GM18511 (cell line): ENCODE data around the gene JAKMIP2.

ENCODE experiments used
- ATAC-seq: cut with Tn5 transposase; IDR thresholded peaks from one replicate; pipeline ENCODE4 v1.9.1; 2021; ENCODE audit warnings: mild to moderate bottlenecking, moderate library complexity; ENCODE audit not compliant: unreplicated experiment

Gene JAKMIP2

DNA sequence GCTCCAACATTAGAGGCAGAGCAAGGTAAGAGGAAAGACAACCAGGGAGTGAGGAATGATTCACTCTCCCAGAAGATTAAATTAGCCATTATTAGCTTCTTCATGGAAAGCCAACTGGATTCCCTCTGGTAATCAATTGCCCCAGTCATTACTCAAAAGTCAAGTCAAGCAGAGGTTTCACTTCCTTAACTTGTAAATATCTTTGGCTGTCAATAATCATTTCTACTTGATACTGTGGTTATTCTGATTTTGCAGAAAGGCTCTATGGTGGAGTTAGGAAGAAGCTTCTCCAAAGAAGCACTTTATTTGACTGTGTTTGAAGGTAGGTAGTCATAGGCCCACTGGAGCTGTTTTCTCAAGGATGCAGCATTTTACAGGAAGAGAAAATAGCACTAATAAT is 78.0 kb downstream of the JAKMIP2 start:
- ATAC-seq, result peak; percentile 67

DNA sequence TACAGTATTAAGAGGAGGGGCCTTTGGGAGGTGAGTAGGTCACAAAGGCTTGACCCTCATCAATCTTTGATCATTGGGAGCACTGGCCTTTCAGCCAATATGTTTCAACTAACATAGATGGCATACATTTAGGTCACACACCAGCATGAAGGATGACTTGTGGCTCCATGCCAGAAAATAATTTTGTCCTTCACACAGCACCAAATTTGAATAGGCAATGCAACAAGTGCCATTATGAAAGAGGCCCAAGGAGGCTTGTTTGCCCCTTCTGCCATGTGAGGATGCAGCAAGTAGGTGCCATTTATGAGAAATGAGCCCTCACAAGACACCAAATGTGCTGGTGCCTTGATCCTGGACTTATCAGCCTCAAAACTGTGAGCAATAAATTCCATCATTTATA is 81.1 kb downstream of the JAKMIP2 start:
- no peak for ATAC-seq

DNA sequence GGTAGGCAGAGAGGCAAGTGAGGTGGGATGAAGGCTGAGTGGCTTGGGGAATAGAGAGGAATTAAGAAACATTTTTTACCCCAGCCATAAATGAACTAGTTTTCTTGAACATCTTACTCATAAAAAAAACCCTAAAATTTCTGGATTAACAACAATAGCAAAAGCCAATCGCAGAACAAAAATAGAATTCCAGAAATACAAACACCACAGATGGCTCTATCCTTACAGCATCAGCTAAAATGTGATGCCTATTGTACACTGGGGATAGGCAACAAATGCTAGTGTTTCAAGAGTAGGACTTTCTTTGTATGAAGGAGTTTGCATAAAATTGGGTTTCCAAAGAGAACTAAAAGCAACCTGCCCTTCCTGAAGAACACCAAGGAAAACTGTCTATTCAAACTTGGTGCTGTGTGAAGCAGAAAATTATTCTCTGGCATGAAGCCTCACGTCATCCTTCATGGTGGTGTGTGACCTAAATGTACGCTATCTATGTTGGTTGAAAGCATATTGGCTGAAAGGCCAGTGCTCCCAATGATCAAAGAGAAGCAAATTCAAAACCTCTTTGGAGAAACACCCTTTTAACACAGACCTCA is 82.9 kb downstream of the JAKMIP2 start:
- no peak for ATAC-seq

DNA sequence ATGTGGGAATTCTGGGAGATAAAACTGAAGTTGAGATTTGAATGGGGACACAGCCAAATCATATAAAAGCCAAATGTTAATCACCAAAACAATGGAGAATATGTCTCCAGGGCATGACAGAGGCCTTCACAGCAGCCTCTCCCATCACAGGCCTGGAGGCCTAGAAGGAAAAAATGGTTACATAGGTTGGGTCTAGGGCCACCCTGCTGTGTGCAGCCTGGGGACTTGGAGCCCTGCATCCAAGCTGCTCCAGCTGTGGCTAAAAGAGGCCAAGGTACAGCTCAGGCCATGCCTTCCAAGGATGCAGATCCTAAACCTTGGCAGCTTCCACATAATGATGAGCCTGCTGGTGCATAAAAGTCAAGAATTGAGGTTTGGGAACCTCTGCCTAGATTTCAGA is 85.1 kb downstream of the JAKMIP2 start:
- ATAC-seq, result no peak

DNA sequence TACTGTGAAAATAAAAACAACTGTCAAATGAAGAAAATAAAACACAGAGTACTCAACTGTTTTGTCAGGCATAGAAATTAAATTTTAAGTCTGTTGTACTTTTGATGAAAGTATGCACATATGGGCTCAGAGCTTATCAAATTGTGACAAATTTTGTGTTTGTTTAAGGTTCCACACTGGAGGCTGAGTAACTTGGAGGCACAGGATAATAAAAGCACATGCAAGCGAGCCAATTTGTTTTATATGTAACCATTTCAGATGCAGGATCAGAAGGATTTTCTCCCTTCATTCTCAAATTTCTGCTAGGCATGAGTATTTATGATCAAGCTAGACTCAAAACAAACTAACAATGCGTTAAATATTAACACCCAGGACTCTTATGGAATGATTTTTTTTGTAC is 87.8 kb downstream of the JAKMIP2 start:
- no peak for ATAC-seq

DNA sequence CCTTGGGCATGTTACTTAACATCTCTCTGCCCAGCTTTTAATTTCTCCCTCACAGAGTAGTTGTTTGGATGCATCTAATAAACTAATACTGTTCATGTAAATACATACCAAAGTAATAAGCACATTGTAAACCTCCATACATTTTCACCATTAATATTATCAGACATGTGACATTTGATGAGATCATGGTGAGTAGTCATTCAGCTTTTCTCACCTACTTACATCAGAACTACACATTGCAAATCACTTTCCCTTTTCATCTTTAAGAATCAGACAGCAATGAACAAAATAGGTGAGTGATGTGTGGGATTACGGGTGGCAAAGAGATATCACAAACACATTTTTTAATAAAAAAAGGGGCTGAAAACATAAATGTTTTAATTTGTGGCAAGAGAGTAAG is 89.3 kb downstream of the JAKMIP2 start:
- no peak for ATAC-seq

DNA sequence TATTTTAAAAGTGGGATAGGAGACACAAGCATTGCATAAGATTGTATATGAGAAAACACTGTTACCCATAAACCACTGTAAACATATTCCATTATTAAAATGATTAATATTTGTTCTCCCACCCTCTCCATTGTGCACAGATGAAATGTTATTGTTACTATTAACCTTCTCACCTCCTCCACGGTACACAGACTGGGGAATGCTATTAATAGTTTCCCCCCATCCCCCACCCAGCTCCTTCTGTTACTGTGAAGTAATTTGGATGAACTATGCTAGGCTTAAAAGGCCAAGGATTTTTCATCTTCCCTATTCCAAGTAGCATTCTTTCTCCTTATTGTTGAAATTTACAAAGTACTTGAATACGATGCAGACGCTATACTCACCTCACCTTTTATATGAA is 91.4 kb downstream of the JAKMIP2 start:
- no peak for ATAC-seq

DNA sequence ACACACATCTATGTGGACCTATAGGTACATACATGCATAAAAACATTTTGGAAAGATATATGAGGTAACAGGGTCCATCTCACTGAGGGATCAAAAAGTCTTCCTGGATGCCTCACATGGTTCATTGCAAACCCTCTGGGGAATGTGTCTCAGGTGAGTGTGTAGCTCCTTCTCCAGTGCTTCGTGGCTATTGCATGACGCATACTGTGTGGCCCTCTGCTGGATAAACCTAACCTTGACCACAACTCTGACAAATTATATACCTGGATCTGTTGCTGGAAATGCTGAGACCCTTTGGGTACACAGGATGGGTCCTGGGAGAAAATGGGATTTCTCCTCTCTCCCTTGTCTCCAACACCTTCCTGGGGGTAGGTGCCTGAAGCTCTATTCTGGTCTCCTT is 91.9 kb downstream of the JAKMIP2 start:
- no peak for ATAC-seq

DNA sequence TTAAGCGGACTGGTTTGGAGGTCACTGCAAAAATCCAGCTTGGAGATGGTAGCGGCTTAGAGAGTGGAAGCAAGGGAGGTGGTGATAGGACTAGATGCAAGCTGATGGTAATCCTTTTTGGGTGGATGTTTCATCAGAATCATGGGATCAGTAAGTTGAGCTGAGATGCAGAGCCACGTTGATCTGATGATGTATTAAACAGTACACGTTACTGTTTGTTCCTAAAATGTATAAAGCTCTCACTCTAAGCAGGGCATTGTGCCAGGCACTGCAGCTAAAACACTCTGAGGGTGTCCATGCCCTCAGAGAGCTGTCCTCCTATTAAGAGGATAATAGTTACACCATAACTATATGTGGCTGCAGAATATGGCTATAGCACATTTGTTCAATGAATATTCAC is 93.1 kb downstream of the JAKMIP2 start:
- ATAC-seq, result no peak

DNA sequence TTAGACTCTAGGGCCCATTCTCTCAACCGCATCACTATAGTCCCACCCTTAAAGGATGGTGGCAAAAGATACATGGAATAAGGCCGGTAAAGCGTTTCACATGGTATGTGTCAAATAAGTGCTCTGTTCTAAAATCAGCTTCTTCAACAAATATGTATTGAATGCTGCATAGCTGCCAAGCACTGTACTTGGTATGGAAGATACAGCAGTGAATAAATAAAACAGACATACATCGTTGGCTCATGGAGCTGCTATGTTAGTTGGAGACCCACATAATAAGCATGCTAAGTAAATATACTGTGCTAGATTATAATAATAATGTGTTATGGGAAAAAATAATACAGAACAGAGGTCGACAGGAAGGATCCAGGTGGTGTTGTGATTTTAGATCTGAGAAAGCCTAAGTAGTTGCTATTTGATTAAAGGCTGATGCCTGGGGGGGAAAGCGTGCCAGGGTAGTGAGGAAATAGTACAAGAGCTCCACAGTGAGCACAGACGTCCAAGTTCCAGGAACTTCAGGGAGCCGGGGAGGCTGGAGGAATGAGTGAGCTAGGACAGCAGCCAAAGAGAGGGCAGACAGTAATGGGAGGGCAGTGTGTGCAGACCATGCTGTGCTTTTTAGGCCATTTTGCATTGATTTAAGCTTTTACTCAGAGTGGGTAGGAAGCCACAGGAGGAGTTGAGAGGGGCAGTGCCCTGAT is 93.7 kb downstream of the JAKMIP2 start:
- ATAC-seq, result no peak

DNA sequence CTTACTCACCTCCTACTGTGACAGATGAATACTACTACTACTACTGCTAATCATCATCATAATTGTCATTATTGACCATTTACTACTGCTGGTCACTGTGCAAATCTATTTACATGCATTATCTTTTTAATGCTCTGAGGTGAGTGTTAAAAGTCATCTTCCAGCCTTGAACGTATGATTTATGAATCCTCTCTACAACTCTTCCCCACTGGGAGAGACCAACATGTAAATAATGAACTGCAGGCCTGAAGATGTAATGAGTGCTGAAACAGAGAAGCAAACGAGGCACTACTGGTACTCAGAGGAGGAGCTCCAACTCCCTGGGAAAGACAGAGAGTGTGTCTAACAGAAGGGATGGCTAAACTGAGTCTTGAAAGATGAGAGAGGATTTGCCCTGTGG is 95.4 kb downstream of the JAKMIP2 start:
- ATAC-seq, result no peak

DNA sequence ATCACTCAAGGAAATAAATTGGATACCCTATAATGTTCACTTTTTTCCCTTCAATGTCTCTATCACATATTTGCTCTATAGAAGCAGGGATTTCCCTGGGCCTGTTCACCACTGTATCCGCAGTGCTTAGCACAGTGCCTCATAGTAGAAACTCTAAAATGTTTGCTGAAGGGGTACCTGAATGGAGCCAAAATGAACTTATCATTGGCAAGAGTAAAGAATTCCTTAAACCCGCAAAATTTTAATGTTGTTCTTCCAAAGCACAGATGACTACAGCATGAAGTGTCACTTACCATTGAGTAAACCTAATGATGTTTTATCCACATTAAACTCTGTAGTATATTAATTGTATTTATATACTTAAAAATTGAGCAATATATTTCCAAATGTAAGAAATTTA is 96.1 kb downstream of the JAKMIP2 start:
- no peak for ATAC-seq

DNA sequence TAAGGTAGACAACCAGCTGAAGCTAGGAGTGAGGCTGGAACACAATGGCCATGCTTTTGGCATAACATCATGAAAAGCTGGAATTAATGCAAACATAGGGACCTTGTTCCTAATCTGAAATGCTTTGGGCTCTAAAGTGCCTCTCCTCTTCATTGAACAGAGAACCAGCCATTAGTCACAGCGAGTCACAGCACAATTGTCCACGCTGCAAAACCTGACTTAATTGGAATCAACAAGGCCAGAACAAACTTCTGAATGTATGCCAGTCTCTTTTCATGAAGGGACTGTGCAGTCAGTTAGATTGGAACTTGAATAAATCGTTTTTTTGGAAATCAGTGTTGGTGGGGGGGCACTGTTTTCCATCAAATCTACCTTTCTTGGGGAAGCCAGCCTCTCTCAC is 96.5 kb downstream of the JAKMIP2 start:
- ATAC-seq, result no peak

DNA sequence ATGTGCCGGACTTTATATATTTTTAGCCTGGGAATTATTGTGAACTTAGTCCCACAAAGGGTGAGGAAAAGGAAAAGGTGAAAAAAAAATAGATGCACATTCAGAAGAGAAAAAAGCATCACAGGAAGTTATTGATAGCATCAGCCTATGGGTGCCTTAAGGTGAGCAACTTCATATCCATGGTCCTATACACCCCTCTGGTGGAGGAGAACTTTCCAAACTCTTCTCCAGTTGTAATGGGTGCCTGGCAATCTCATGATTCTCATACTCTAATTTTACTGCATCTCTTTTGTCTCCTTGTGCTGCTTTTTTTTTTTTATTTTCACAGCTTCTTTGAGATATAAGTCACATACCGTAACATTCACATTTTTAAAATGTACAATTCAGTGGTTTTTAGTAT is 107.4 kb downstream of the JAKMIP2 start:
- no peak for ATAC-seq

DNA sequence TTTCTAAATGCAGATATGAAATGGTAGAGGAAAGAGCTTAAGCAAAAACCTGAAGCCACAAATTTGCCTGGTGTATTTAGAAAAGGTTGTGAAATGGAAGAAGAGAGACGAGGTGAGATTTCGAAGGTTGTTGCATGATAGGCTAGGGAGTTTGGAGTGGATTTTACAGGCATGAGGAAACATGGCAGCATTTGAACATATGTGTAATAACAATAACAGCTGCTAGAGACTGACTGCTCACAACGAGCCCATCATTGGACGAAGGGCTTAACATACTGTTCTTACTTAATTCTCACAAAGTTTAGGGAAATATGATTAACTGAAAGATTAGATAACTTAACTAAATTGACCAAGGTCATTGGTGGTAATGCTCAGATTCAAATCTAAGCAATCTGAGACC is 108.1 kb downstream of the JAKMIP2 start:
- no peak for ATAC-seq

DNA sequence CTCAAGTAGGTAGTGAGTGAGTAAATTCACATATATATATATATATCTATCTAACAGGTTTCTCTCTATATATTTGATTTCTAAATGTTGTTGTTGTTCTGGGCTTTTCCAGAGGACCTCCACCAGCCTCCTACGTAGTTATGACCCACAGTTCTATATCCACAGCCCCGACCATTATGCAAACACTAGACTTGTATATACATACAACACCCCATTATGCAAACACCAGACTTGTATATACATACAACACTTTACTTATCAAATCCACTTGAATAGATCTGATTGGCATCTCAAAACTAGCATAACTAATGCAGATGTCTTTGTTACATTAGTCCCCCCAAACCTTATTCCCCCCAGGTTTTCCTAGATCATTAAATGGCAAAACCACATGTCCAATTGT is 108.7 kb downstream of the JAKMIP2 start:
- no peak for ATAC-seq

DNA sequence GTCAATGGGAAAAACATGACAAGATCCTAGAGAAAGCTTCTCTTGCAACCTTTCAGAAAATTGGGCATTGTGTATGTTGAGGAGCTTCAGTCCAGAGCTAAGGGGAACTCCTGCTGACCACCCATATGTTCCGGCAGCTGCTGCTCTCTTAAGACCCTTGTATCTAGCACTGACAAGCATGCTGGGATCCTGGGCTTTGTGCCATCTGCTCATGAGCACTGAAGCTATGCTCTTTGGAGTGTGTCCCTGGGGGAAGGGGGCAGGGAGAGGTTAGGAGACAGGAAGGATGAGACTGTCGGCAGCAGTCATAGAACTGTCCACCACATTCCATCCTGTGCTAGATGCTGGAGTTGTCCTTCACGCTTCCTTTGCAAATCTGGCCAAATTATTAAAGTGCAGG is 109.3 kb downstream of the JAKMIP2 start:
- ATAC-seq, result no peak

DNA sequence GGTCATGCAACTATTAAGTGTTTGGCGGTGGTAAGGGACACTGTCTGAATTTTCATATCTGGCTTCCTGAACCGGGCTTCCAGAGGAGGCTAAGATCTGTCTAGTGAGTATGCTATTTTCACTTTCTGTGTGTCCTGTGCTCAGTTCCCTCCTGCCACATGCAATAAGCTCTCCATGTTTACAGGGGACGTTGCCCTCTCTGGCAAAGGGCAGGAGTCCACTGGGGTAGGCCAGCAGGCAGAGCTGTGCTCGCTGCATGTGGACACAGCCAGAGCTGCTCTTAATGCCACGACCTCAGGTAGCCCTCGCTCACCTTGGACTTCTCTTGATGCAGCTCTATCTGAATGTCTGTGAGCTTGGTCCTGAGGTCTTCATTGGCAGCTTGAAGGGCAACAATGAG is 111.2 kb downstream of the JAKMIP2 start:
- no peak for ATAC-seq

DNA sequence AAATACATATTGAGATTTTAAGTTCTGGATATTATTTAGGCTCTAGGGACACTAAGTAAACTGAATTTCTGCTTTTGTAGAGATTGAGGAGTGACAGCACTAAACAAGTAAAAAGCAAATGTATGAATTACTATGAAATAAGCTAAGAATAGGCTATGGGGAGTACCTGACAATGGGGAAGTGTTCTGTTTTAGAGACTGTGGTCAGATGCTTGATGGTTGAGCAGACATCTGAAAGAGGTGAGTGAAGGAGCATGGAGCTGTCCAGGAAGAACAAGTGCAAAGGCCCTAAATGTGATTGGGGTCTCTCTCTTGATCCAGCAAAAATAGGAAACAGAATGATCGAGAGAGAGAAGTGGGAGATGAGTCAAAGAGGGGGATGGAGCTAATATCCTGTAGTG is 111.7 kb downstream of the JAKMIP2 start:
- no peak for ATAC-seq

DNA sequence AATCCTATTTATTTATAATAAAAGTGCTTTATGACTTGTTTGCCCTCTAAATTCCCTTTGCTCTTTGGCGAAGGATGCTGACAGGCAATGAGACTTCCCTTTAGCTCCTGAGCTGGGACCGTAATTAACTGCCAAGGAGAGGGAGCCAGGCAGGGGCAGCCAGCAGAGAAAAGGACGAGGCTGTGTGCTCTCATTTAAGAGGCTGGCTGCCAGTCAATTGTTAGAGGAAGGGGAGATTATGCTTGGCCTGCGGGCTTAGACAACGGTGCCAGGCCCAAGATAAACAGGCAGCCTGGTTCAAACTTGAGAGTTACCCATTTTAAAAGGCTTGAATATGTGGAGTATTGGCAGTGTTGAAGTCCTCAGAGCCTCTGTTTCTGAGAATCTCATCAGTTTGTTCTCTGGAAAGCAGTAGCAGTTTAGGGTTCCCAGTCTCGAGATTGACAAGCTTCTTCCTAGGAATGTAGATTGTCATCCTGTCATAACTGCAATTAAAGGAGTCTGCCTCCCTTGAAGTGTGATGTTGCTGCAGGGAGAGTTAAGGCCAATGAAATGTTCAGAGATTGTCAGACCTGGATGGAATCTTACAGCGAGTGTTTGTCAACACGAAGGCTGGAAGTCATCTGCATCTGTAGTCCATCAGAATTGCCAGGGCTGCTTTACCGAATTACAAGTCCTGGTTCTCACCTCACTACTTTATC is 113.2 kb downstream of the JAKMIP2 start:
- ATAC-seq, result no peak

DNA sequence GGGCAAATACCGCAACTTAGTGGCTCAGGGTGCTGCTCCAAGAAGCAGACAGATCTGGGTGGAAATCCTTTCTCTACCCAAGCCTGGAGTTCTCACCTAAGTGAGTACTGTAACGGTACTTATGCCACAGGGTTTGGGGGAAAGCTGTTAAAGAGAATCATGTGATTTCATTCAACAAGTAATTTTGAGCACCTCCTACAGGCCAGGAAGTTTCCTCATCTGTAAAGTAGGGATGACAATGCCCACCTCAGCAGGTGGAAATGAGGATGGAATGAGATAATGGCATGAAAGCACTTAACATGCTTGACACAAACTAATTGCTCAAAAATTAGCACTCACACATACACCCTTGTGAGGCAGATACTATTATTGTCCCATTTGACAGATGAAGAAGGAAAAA is 114.1 kb downstream of the JAKMIP2 start:
- no peak for ATAC-seq

DNA sequence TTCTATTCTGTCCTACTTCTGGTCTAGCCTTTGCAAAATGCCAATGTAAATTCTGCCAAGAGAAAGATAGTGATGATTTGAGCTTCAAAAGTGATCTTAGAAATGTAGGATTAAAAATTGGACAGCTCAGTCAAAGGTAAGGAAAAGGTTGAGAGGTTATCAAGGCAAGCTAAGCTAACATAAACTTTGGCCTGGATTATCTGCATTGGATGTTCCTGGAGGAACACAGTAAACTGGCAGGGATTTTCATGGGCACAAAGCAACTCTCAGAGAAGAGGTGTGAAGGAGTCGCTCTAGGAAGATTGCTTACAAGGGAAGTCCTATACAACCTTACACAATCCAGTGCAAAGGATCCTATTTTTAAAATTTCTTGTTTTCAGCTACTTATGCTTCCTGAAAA is 115.2 kb downstream of the JAKMIP2 start:
- no peak for ATAC-seq

DNA sequence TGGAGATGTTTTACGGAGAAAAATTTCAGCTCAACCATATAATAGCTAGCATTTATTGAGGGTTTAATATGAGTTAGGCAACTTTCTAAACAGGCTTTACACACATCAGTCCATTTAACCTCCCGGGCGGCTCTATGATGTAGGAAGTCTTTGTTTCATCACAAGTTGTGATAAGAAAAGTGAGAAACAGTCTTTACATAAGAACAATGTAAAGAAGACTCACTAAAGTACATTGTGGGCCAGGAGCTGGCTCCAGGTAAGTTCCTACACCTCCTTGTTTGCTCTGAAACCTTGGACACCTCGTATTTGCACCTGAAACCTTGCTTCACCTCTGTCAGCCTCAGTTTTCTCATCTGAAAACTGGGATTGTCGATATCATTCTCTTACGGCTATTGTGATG is 116.1 kb downstream of the JAKMIP2 start:
- no peak for ATAC-seq
